PFSK-1 (cell line): ENCODE results near the gene GABRB3.

Experiments used
- FOXP2 ChIP-seq: optimal IDR thresholded peaks from 2 replicates; pipeline ENCODE3; 2011; ENCODE audit warnings: borderline replicate concordance, control low read depth, inconsistent platforms; ENCODE audit not compliant: insufficient read depth; ENCODE audit errors: extremely low read length, extremely low read depth
- POLR2AphosphoS5 ChIP-seq: IDR thresholded peaks from 2 replicates; pipeline ENCODE4 v1.6.1; 2012; ENCODE audit warnings: low read depth, mild to moderate bottlenecking, control low read depth, low read length, moderate library complexity
- REST ChIP-seq, 2 experiments: IDR thresholded peaks; 2 replicates each; pipeline versions ENCODE4 v1.6.1 to v1.8.0; 2011 to 2012; ENCODE audit warnings: low read depth in 2 of 2, low read length in 2 of 2, control low read depth in 1 of 2, inconsistent platforms in 1 of 2, mild to moderate bottlenecking in 1 of 2, moderate library complexity in 1 of 2; ENCODE audit not compliant: insufficient read depth in 1 of 2
- SIN3A ChIP-seq: IDR thresholded peaks from 2 replicates; pipeline ENCODE4 v1.6.1; 2012; ENCODE audit warnings: mild to moderate bottlenecking, low read length, moderate library complexity, borderline replicate concordance; ENCODE audit not compliant: insufficient read depth
- TAF1 ChIP-seq: IDR thresholded peaks from 2 replicates; pipeline ENCODE4 v1.6.1; 2012; ENCODE audit warnings: low read length, control low read depth, borderline replicate concordance; ENCODE audit not compliant: insufficient read depth

Gene GABRB3

GRCh38 chr15:26702381-26702780 is 70.5 kb downstream of the GABRB3 start:
- TF ChIP-seq FOXP2: no peak
- TF ChIP-seq REST (IDR thresholded peaks at IDR 0.05; ENCODE audit: insufficient read depth in 1 of 2, low read depth in 2 of 2, low read length in 2 of 2): no peak
- TF ChIP-seq POLR2AphosphoS5: no peak
- no peak for TF ChIP-seq TAF1
- TF ChIP-seq SIN3A: no peak

- TF ChIP-seq FOXP2: no peak
- no peak for TF ChIP-seq POLR2AphosphoS5
Measured at GRCh38 chr15:26698555-26698954, 74.3 kb downstream of the GABRB3 start.

GRCh38 chr15:26697913-26698312 is 75.0 kb downstream of the GABRB3 start:
- no peak for TF ChIP-seq POLR2AphosphoS5
- TF ChIP-seq REST (IDR thresholded peaks at IDR 0.05; ENCODE audit: insufficient read depth in 1 of 2, low read depth in 2 of 2, low read length in 2 of 2): no peak
- TF ChIP-seq TAF1: no peak
- TF ChIP-seq FOXP2: no peak
- no peak for TF ChIP-seq SIN3A

- no peak for TF ChIP-seq FOXP2
- TF ChIP-seq SIN3A: no peak
- TF ChIP-seq REST (IDR thresholded peaks at IDR 0.05; ENCODE audit: insufficient read depth in 1 of 2, low read depth in 2 of 2, low read length in 2 of 2): no peak
- TF ChIP-seq POLR2AphosphoS5: no peak
- TF ChIP-seq TAF1: no peak
Measured at GRCh38 chr15:26691249-26691648, 81.6 kb downstream of the GABRB3 start.

- TF ChIP-seq POLR2AphosphoS5: no peak
- TF ChIP-seq REST (IDR thresholded peaks at IDR 0.05; ENCODE audit: insufficient read depth in 1 of 2, low read depth in 2 of 2, low read length in 2 of 2): no peak
- TF ChIP-seq TAF1: no peak
- no peak for TF ChIP-seq SIN3A
- TF ChIP-seq FOXP2: no peak
Measured at GRCh38 chr15:26690778-26691177, 82.1 kb downstream of the GABRB3 start.
